ENCODE measurements around the gene MAN1A2. TPM values are rescaled to one million over a fixed set of nuclear protein-coding genes. Genes with fewer than 3 reads are reported as not detected.

Gene MAN1A2
- total RNA-seq, 1 experiment from 2014 or later = 28.7 TPM

DNA sequence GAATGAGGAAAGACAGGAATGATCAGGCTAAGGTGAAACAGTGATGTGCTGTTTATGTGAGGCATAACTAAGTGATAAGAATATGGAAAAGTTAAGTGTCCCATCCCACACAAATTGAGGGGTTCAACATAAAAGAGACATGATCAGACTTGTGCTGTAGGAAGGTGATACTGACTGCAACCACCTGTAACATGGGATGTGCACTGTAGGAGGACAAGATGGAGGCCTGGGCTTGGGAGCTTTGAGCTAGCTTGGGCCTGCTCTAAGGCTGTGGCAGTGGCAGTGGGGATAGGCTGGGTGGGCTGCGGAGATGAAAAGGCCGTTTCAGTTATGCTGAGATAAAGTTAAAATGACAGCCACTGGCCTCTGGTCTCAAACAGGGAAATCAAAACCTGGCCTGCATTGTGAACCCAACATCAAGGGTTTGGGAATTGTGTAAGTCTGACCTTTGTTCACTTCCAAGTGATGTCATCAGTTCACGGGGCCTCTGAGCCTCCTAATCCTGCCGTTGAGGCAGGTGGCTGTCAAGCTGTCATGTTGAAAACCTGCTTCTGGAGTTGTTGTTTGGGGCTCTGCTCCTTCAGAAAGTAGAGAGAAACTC is 177.4 kb downstream of the MAN1A2 start:
- CTCF ChIA-PET = no interaction called here
- intact Hi-C loops (cut with micrococcal nuclease; ENCODE audit: unreplicated experiment) (no loop called here), in situ Hi-C loops (cut with HindIII; ENCODE audit: low pct_unique_long_range_greater_than_20kb, low sequenced_read_pairs) (no loop called here)
- H3K4me1 ChIP-seq (ENCODE audit: control insufficient read depth, insufficient read depth, low read length) = no peaks in the 10 kb centered on the region
- H3K9me3 ChIP-seq (ENCODE audit: control insufficient read depth, insufficient read depth, low read depth, low read length) = no peaks in the 10 kb centered on the region
- no peak overlapping the region for H3K27ac ChIP-seq (ENCODE audit: low read length)
- ATAC-seq = no peak
- no peaks in the 10 kb centered on the region for H3K27me3 ChIP-seq (ENCODE audit: control insufficient read depth, insufficient read depth, low read length)
- no TSS peak for BruUV-seq (replicated peaks)
- TF ChIP-seq POLR2AphosphoS5 (IDR thresholded peaks at IDR 0.05; ENCODE audit: low read depth, low read length) (no peak), TCF7L2 (IDR thresholded peaks at IDR 0.05; ENCODE audit: low read depth, low read length) (no peak), SIN3A (IDR thresholded peaks at IDR 0.05; ENCODE audit: borderline replicate concordance, insufficient read depth, low read depth, low read length) (no peak)
- TF ChIP-seq, protein P1, sequence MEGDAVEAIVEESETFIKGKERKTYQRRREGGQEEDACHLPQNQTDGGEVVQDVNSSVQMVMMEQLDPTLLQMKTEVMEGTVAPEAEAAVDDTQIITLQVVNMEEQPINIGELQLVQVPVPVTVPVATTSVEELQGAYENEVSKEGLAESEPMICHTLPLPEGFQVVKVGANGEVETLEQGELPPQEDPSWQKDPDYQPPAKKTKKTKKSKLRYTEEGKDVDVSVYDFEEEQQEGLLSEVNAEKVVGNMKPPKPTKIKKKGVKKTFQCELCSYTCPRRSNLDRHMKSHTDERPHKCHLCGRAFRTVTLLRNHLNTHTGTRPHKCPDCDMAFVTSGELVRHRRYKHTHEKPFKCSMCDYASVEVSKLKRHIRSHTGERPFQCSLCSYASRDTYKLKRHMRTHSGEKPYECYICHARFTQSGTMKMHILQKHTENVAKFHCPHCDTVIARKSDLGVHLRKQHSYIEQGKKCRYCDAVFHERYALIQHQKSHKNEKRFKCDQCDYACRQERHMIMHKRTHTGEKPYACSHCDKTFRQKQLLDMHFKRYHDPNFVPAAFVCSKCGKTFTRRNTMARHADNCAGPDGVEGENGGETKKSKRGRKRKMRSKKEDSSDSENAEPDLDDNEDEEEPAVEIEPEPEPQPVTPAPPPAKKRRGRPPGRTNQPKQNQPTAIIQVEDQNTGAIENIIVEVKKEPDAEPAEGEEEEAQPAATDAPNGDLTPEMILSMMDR (IDR thresholded peaks at IDR 0.05) = no peak
- TF ChIP-seq, protein P2, sequence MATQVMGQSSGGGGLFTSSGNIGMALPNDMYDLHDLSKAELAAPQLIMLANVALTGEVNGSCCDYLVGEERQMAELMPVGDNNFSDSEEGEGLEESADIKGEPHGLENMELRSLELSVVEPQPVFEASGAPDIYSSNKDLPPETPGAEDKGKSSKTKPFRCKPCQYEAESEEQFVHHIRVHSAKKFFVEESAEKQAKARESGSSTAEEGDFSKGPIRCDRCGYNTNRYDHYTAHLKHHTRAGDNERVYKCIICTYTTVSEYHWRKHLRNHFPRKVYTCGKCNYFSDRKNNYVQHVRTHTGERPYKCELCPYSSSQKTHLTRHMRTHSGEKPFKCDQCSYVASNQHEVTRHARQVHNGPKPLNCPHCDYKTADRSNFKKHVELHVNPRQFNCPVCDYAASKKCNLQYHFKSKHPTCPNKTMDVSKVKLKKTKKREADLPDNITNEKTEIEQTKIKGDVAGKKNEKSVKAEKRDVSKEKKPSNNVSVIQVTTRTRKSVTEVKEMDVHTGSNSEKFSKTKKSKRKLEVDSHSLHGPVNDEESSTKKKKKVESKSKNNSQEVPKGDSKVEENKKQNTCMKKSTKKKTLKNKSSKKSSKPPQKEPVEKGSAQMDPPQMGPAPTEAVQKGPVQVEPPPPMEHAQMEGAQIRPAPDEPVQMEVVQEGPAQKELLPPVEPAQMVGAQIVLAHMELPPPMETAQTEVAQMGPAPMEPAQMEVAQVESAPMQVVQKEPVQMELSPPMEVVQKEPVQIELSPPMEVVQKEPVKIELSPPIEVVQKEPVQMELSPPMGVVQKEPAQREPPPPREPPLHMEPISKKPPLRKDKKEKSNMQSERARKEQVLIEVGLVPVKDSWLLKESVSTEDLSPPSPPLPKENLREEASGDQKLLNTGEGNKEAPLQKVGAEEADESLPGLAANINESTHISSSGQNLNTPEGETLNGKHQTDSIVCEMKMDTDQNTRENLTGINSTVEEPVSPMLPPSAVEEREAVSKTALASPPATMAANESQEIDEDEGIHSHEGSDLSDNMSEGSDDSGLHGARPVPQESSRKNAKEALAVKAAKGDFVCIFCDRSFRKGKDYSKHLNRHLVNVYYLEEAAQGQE (IDR thresholded peaks at IDR 0.05; ENCODE audit: insufficient read depth in 1 of 2, low read depth in 2 of 2, low read length in 1 of 2) = no peak
- H3K36me3 ChIP-seq (ENCODE audit: control insufficient read depth, insufficient read depth, low read length) = no peaks in the 10 kb centered on the region
- no peak overlapping the region for H3K4me3 ChIP-seq (ENCODE audit: low read depth in 2 of 2, low read length in 2 of 2)
- no peak for DNase-seq (ENCODE audit: low read depth, low spot score)
- POLR2A ChIA-PET = interaction anchor here (0.5 kb wide), 1 partner anchor 78 kb away, joined by 3 read pairs; no protein-coding TSS in a partner anchor

DNA sequence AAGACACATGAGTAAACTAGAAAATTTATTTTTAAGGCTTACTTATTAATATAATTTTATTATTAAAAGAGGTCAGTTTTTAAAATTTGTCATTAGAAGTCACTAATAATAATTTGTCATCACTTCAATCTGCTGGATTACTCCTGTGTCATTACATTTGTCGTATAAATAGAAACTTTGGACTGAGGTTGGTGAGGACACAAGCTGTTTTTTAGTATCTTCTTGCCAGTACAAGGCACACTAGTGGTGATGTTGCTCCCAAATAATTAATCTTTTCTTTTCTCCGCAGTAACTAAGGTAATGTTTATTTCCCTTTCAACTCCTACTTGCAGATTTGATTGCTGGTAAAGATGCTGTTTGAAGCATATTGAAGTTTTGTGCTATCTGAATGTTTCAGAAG is 179.2 kb downstream of the MAN1A2 start:
- ChIA-PET POLR2A (no interaction called here), CTCF (no interaction called here)
- TF ChIP-seq, protein P1 (IDR thresholded peaks at IDR 0.05) = no peak
- no peak for TF ChIP-seq TCF7L2 (IDR thresholded peaks at IDR 0.05; ENCODE audit: low read depth, low read length)
- intact Hi-C loops (cut with micrococcal nuclease; ENCODE audit: unreplicated experiment) = no loop called here
- no peak for DNase-seq (ENCODE audit: low read depth, low spot score)
- H3K36me3 ChIP-seq (ENCODE audit: control insufficient read depth, insufficient read depth, low read length) = no peaks in the 10 kb centered on the region
- in situ Hi-C loops (cut with HindIII; ENCODE audit: low pct_unique_long_range_greater_than_20kb, low sequenced_read_pairs) = no loop called here
- no peak for ATAC-seq
- H3K4me3 ChIP-seq (ENCODE audit: low read depth in 2 of 2, low read length in 2 of 2) = no peak overlapping the region
- H3K9me3 ChIP-seq (ENCODE audit: control insufficient read depth, insufficient read depth, low read depth, low read length) = no peaks in the 10 kb centered on the region
- H3K27ac ChIP-seq (ENCODE audit: low read length) = no peak overlapping the region
- no peaks in the 10 kb centered on the region for H3K27me3 ChIP-seq (ENCODE audit: control insufficient read depth, insufficient read depth, low read length)
- BruUV-seq (replicated peaks) = no TSS peak
- H3K4me1 ChIP-seq (ENCODE audit: control insufficient read depth, insufficient read depth, low read length) = no peaks in the 10 kb centered on the region

All from Panc1 (cell line).